ENCODE measurements around the gene FSTL5.

The FSTL5 gene

DNA sequence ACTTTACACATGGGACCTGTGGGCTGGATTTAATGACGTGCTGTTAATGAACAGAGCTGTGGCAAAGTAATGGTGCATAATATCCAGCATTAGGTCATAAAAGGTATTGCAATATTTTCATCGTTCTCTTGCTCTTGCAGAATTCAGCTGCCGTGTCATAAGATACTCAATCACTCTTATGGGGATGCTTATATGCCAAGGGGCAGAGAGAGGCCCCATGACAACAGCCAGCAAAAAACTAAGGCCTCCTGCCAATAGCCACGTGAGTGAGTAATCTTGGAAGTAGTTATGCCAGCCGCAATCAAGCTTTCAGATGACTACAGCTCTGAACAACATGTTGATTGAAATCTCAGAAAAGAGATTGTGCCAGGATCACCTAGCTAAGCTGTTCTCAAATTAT is 616.9 kb downstream of the FSTL5 start:
- TF ChIP-seq, protein P1, sequence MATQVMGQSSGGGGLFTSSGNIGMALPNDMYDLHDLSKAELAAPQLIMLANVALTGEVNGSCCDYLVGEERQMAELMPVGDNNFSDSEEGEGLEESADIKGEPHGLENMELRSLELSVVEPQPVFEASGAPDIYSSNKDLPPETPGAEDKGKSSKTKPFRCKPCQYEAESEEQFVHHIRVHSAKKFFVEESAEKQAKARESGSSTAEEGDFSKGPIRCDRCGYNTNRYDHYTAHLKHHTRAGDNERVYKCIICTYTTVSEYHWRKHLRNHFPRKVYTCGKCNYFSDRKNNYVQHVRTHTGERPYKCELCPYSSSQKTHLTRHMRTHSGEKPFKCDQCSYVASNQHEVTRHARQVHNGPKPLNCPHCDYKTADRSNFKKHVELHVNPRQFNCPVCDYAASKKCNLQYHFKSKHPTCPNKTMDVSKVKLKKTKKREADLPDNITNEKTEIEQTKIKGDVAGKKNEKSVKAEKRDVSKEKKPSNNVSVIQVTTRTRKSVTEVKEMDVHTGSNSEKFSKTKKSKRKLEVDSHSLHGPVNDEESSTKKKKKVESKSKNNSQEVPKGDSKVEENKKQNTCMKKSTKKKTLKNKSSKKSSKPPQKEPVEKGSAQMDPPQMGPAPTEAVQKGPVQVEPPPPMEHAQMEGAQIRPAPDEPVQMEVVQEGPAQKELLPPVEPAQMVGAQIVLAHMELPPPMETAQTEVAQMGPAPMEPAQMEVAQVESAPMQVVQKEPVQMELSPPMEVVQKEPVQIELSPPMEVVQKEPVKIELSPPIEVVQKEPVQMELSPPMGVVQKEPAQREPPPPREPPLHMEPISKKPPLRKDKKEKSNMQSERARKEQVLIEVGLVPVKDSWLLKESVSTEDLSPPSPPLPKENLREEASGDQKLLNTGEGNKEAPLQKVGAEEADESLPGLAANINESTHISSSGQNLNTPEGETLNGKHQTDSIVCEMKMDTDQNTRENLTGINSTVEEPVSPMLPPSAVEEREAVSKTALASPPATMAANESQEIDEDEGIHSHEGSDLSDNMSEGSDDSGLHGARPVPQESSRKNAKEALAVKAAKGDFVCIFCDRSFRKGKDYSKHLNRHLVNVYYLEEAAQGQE (IDR thresholded peaks at IDR 0.05; ENCODE audit: low read depth) = no peak
- TF ChIP-seq CEBPB (IDR thresholded peaks at IDR 0.05) (no peak), CREB1 (IDR thresholded peaks at IDR 0.05; ENCODE audit: low read depth) (no peak), TEAD4 (IDR thresholded peaks at IDR 0.05) (no peak), EGR1 (IDR thresholded peaks at IDR 0.05) (no peak), RAD21 (IDR thresholded peaks at IDR 0.05; ENCODE audit: low read depth) (no peak), USF1 (IDR thresholded peaks at IDR 0.05) (no peak), ZBTB7A (IDR thresholded peaks at IDR 0.05; ENCODE audit: low read depth) (no peak), YY1 (IDR thresholded peaks at IDR 0.05; ENCODE audit: low read depth) (no peak), TAF1 (IDR thresholded peaks at IDR 0.05; ENCODE audit: low read depth) (no peak), FOXM1 (IDR thresholded peaks at IDR 0.05; ENCODE audit: borderline replicate concordance, low read depth) (no peak), MAX (IDR thresholded peaks at IDR 0.05) (no peak), TCF12 (IDR thresholded peaks at IDR 0.05; ENCODE audit: low read depth) (no peak), EP300 (IDR thresholded peaks at IDR 0.05; ENCODE audit: borderline replicate concordance) (no peak), NFIC (IDR thresholded peaks at IDR 0.05) (no peak)

- no peak for TF ChIP-seq EP300 (IDR thresholded peaks at IDR 0.05; ENCODE audit: borderline replicate concordance)
- no peak for TF ChIP-seq YY1 (IDR thresholded peaks at IDR 0.05; ENCODE audit: low read depth)
- no peak for TF ChIP-seq NFIC (IDR thresholded peaks at IDR 0.05)
- no peak for TF ChIP-seq FOXM1 (IDR thresholded peaks at IDR 0.05; ENCODE audit: borderline replicate concordance, low read depth)
- TF ChIP-seq ZBTB7A (IDR thresholded peaks at IDR 0.05; ENCODE audit: low read depth) = no peak
- TF ChIP-seq MAX (IDR thresholded peaks at IDR 0.05) = no peak
- no peak for TF ChIP-seq EGR1 (IDR thresholded peaks at IDR 0.05)
- TF ChIP-seq CREB1 (IDR thresholded peaks at IDR 0.05; ENCODE audit: low read depth) = no peak
- TF ChIP-seq, protein P1 (IDR thresholded peaks at IDR 0.05; ENCODE audit: low read depth) = no peak
These were observed 623.5 kb downstream of the FSTL5 start for GRCh38 chr4:161540265-161540664.

DNA sequence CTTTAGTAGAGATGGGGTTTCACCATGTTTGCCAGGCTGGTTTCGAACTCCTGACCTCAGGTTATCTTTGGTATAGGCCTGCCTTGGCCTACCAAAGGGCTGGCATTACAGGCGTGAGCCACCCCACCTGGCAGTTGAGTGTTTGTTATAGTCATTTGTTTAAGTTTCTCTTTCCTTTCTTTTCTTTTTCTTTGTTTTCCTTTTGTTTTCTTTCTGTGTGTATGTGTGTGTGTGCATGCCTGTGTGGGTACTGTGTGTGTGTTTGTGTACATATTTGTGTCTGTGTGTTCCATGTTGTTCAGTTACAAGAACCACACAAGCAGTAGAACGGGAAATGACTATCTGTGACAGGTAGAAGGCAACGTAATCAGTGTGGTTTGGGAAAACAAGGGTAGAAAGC is 624.9 kb downstream of the FSTL5 start:
- TF ChIP-seq USF1 (IDR thresholded peaks at IDR 0.05) (no peak), ZBTB7A (IDR thresholded peaks at IDR 0.05; ENCODE audit: low read depth) (no peak)

GRCh38 chr4:161530710-161531109 is 633.1 kb downstream of the FSTL5 start:
- no peak for TF ChIP-seq YY1 (IDR thresholded peaks at IDR 0.05; ENCODE audit: low read depth)
- no peak for TF ChIP-seq CREB1 (IDR thresholded peaks at IDR 0.05; ENCODE audit: low read depth)
- no peak for TF ChIP-seq TEAD4 (IDR thresholded peaks at IDR 0.05)
- no peak for TF ChIP-seq EGR1 (IDR thresholded peaks at IDR 0.05)
- no peak for TF ChIP-seq MAX (IDR thresholded peaks at IDR 0.05)
- TF ChIP-seq, protein P1 (IDR thresholded peaks at IDR 0.05; ENCODE audit: low read depth) = no peak
- TF ChIP-seq TAF1 (IDR thresholded peaks at IDR 0.05; ENCODE audit: low read depth) = no peak
- TF ChIP-seq CEBPB (IDR thresholded peaks at IDR 0.05) = no peak
- TF ChIP-seq EP300 (IDR thresholded peaks at IDR 0.05; ENCODE audit: borderline replicate concordance) = no peak
- no peak for TF ChIP-seq NFIC (IDR thresholded peaks at IDR 0.05)
- no peak for TF ChIP-seq FOXM1 (IDR thresholded peaks at IDR 0.05; ENCODE audit: borderline replicate concordance, low read depth)
- no peak for TF ChIP-seq RAD21 (IDR thresholded peaks at IDR 0.05; ENCODE audit: low read depth)
- TF ChIP-seq ZBTB7A (IDR thresholded peaks at IDR 0.05; ENCODE audit: low read depth) = no peak
- no peak for TF ChIP-seq TCF12 (IDR thresholded peaks at IDR 0.05; ENCODE audit: low read depth)
- no peak for TF ChIP-seq USF1 (IDR thresholded peaks at IDR 0.05)

Measured in Ishikawa (cell line).